ENCODE results near the gene RIOX2.
"Not testable (repeated sequence)": the region's sequence is repeated elsewhere in the genome, so short reads cannot be mapped to it uniquely, and the experiment has no call there.

The RIOX2 gene
- total RNA-seq = 28.0 to 80.7 (median 35.5) reads per million in 4 experiments

- peak; percentile 47 for DNase-seq
Observed at GRCh38 chr3:97971679-97972567, at the start of gene RIOX2. RIOX2 (minus strand) TSS chr3:97972431; CDS start chr3:97967593, 4,838 bp downstream.

- DNase-seq = no peak
Observed at GRCh38 chr3:98020412-98020811, 48.2 kb upstream of the RIOX2 start.

GRCh38 chr3:98018301-98018700 is 46.1 kb upstream of the RIOX2 start:
- no peak for DNase-seq

- DNase-seq = no peak
Observed at GRCh38 chr3:98014268-98014585, 42.0 kb upstream of the RIOX2 start.

GRCh38 chr3:98013411-98014267 is 41.4 kb upstream of the RIOX2 start:
- DNase-seq = no peak

GRCh38 chr3:98012979-98013378 is 40.7 kb upstream of the RIOX2 start:
- DNase-seq = no peak

- DNase-seq = not testable (repeated sequence)
Observed at GRCh38 chr3:98010883-98011449, 38.7 kb upstream of the RIOX2 start.

GRCh38 chr3:98010194-98010882 is 38.1 kb upstream of the RIOX2 start:
- DNase-seq = no peak

GRCh38 chr3:98008855-98009254 is 36.6 kb upstream of the RIOX2 start:
- DNase-seq = no peak

GRCh38 chr3:98005438-98005837 is 33.2 kb upstream of the RIOX2 start:
- DNase-seq = no peak

GRCh38 chr3:98004721-98005120 is 32.5 kb upstream of the RIOX2 start:
- DNase-seq = no peak

GRCh38 chr3:98003306-98003969 is 31.2 kb upstream of the RIOX2 start:
- DNase-seq = no peak

- DNase-seq = no peak
Observed at GRCh38 chr3:98002717-98003116, 30.5 kb upstream of the RIOX2 start.

GRCh38 chr3:97999994-98000393 is 27.8 kb upstream of the RIOX2 start:
- DNase-seq = no peak

GRCh38 chr3:97999103-97999502 is 26.9 kb upstream of the RIOX2 start:
- no peak for DNase-seq

- DNase-seq = no peak
Observed at GRCh38 chr3:97996988-97997387, 24.8 kb upstream of the RIOX2 start.

GRCh38 chr3:97994328-97994945 is 22.2 kb upstream of the RIOX2 start:
- DNase-seq = no peak

- DNase-seq = no peak
Observed at GRCh38 chr3:97993526-97993925, 21.3 kb upstream of the RIOX2 start.

GRCh38 chr3:97992547-97993173 is 20.4 kb upstream of the RIOX2 start:
- no peak for DNase-seq

- DNase-seq = no peak
Observed at GRCh38 chr3:97991293-97991682, 19.1 kb upstream of the RIOX2 start.

- DNase-seq = no peak
Observed at GRCh38 chr3:97990624-97991292, 18.5 kb upstream of the RIOX2 start.

Data from effector CD8-positive, alpha-beta T cell (primary cell).